ENCODE data around the gene PIK3C2A.

- TF ChIP-seq FOXM1 (IDR thresholded peaks at IDR 0.05; ENCODE audit: borderline replicate concordance) (no peak), FOXA1 (IDR thresholded peaks at IDR 0.05) (no peak), SP1 (IDR thresholded peaks at IDR 0.05) (no peak)
Measured at GRCh38 chr11:17250561-17251350, 43.0 kb upstream of the PIK3C2A start.

All from HEK293T (cell line).